CD14-positive monocyte (primary cell): Measurements from ENCODE around the gene FREM3. TPM values are rescaled to one million over a fixed set of nuclear protein-coding genes. Genes with fewer than 3 reads are reported as not detected.
"Not testable (repeated sequence)": the region's sequence is repeated elsewhere in the genome, so short reads cannot be mapped to it uniquely, and the experiment has no call there.

ENCODE experiments used
- DNase-seq, 3 donors: peaks; one replicate each; pipeline ENCODE4 v3.0.0-alpha.2; 2011 to 2022
- H2AFZ ChIP-seq: 2 replicates; pipeline ENCODE4 v1.6.0; 2012; ENCODE audit warnings: mild to moderate bottlenecking, low read depth, low read length, inconsistent platforms; ENCODE audit not compliant: insufficient read depth, poor library complexity, severe bottlenecking
- H3K27ac ChIP-seq, 2 donors: 1 replicate in 1 of 2; 2 replicates in 1 of 2; pipeline ENCODE4 v1.5.1; 2012 to 2013; ENCODE audit warnings: low read length in 2 of 2, control low read depth in 1 of 2, inconsistent platforms in 1 of 2, low read depth in 1 of 2, mild to moderate bottlenecking in 1 of 2
- H3K27me3 ChIP-seq, 2 donors: one replicate each; pipeline versions ENCODE4 v1.6.0 to v1.6.1; 2011 to 2013; ENCODE audit warnings: low read length in 2 of 2; ENCODE audit not compliant: control insufficient read depth in 2 of 2, insufficient read depth in 2 of 2
- H3K36me3 ChIP-seq, 2 donors: replicated peaks in 1 of 2; 1 replicate in 1 of 2; 2 replicates in 1 of 2; pipeline versions ENCODE4 v1.5.1 to v1.6.1; 2012 to 2013; ENCODE audit warnings: low read length in 2 of 2, control low read depth in 1 of 2, inconsistent platforms in 1 of 2, mild to moderate bottlenecking in 1 of 2; ENCODE audit not compliant: insufficient read depth in 2 of 2, control insufficient read depth in 1 of 2
- H3K4me1 ChIP-seq, 2 donors: 1 replicate in 1 of 2; 2 replicates in 1 of 2; pipeline versions ENCODE4 v1.5.1 to v1.6.1; 2012 to 2013; ENCODE audit warnings: low read length in 2 of 2, control low read depth in 1 of 2, inconsistent platforms in 1 of 2, mild to moderate bottlenecking in 1 of 2, moderate library complexity in 1 of 2; ENCODE audit not compliant: insufficient read depth in 2 of 2, control insufficient read depth in 1 of 2
- H3K4me2 ChIP-seq: replicated peaks from 2 replicates; pipeline ENCODE3; 2012; ENCODE audit warnings: low read length, moderate library complexity, mild to moderate bottlenecking; ENCODE audit not compliant: poor library complexity, severe bottlenecking; ENCODE audit errors: extremely low read depth
- H3K4me3 ChIP-seq, 3 experiments: fragments of 200-600 bp in 1 of 3; sonication (generic) in 1 of 3; replicated peaks in 1 of 3; 1 replicate in 2 of 3; 2 replicates in 1 of 3; pipeline ENCODE4 v1.5.1; 2011 to 2013; ENCODE audit warnings: low read length in 3 of 3, mild to moderate bottlenecking in 3 of 3, control low read depth in 2 of 3, low read depth in 2 of 3, inconsistent platforms in 1 of 3, moderate library complexity in 1 of 3
- H3K79me2 ChIP-seq: 2 replicates; pipeline ENCODE4 v1.6.0; 2012; ENCODE audit warnings: mild to moderate bottlenecking, control low read depth, inconsistent platforms, low read length, moderate library complexity; ENCODE audit not compliant: insufficient read depth
- H3K9ac ChIP-seq: 2 replicates; pipeline ENCODE4 v1.6.0; 2017; ENCODE audit warnings: low read length, mild to moderate bottlenecking; ENCODE audit not compliant: insufficient read depth, poor library complexity, severe bottlenecking
- H3K9me3 ChIP-seq, 2 donors: replicated peaks in 1 of 2; 1 replicate in 1 of 2; 2 replicates in 1 of 2; pipeline versions ENCODE4 v1.5.1 to v1.6.1; 2012 to 2013; ENCODE audit warnings: low read length in 2 of 2, control low read depth in 1 of 2; ENCODE audit not compliant: control insufficient read depth in 1 of 2, insufficient read depth in 1 of 2
- H4K20me1 ChIP-seq: 2 replicates; pipeline ENCODE4 v1.6.0; 2012; ENCODE audit warnings: mild to moderate bottlenecking, low read length, control low read depth, moderate library complexity; ENCODE audit not compliant: insufficient read depth
- H3K27ac Mint-ChIP-seq, 7 donors: one replicate each; pipeline ENCODE4 v1.8.0; 2020; ENCODE audit warnings: mild to moderate bottlenecking in 7 of 7, mixed read lengths in 7 of 7, moderate library complexity in 6 of 7, inconsistent platforms in 2 of 7
- H3K27me3 Mint-ChIP-seq, 3 donors: one replicate each; pipeline ENCODE4 v1.8.0; 2021 to 2022; ENCODE audit warnings: low read depth in 3 of 3, mild to moderate bottlenecking in 3 of 3, mixed read lengths in 3 of 3, moderate library complexity in 3 of 3, inconsistent platforms in 1 of 3
- H3K36me3 Mint-ChIP-seq, 2 donors: one replicate each; pipeline ENCODE4 v1.8.0; 2020; ENCODE audit warnings: mixed read lengths in 2 of 2, inconsistent platforms in 1 of 2, mild to moderate bottlenecking in 1 of 2
- H3K4me1 Mint-ChIP-seq: one replicate; pipeline ENCODE4 v1.8.0; 2020; ENCODE audit warnings: mild to moderate bottlenecking, mixed read lengths
- H3K4me3 Mint-ChIP-seq, 2 donors: one replicate each; pipeline ENCODE4 v1.8.0; 2020; ENCODE audit warnings: mild to moderate bottlenecking in 2 of 2, mixed read lengths in 2 of 2, moderate library complexity in 1 of 2
- H3K9me3 Mint-ChIP-seq, 7 donors: one replicate each; pipeline ENCODE4 v1.8.0; 2020 to 2022; ENCODE audit warnings: mixed read lengths in 7 of 7, mild to moderate bottlenecking in 6 of 7, moderate library complexity in 6 of 7, inconsistent platforms in 2 of 7
- WGBS: methylation state at CpG from one replicate; pipeline ENCODE4 v1.1.5; 2013; ENCODE audit warnings: missing lambda C conversion rate; ENCODE audit not compliant: insufficient coverage; 5-methylcytosine and 5-hydroxymethylcytosine counted together
- intact Hi-C, 2 donors: fragments of 100-400 bp; cut with micrococcal nuclease; formaldehyde crosslinking; loops; one replicate each; pipeline versions ENCODE4 v1.15.0 to v1.15.1; 2023
- polyA plus RNA-seq, 3 donors: library from polyadenylated mRNA; depleted of rRNA in 1 of 3; unstranded in 2 of 3; stranded (reverse) in 1 of 3; fragments of 300-500 nt in 2 of 3; fragments of >200 nt in 1 of 3; fragmentation: Illumina TruSeq in 2 of 3; gene quantifications; 1 replicate in 2 of 3; 2 replicates in 1 of 3; pipeline ENCODE4 v1.2.3, GENCODE V29; 2012 to 2021
- TF ChIP-seq, protein P1 (sequence below): fragments of 200-600 bp; IDR thresholded peaks from one replicate; pipeline ENCODE4 v1.8.0; 2022; ENCODE audit warnings: antibody characterized with exemption, mild to moderate bottlenecking

The FREM3 gene
- polyA plus RNA-seq, 3 donors = not detected

DNA sequence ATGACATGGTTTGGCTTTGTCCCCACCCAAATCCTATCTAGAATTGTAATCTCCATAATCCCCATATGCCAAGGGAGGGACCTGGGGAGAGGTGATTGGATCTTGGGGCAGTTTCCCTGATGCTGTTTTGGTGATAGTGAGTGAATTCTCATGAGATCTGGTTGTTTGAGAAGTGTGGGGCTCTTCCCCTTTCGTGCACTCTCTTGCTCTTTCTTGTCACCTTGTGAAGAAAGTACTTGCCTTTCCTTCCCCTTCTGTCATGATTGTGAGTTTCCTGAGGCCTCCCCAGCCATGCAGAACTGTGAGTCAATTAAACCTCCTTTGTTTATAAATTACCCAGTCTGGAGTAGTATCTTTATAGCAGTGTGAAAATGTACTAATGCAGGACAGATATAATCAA is 36.4 kb upstream of the FREM3 start:
- Mint-ChIP-seq H3K9me3 (peaks cover 0 to 6% (median 5%) of the 10 kb centered on the region in 7 donors), H3K4me1 (peaks cover 3% of the 10 kb centered on the region), H3K4me3 (no peak overlapping the region), H3K27ac (no peak overlapping the region), H3K36me3 (no peaks in the 10 kb centered on the region), H3K27me3 (no peaks in the 10 kb centered on the region)
- H3K4me1 ChIP-seq = no peaks in the 10 kb centered on the region
- no peak overlapping the region for H3K4me3 ChIP-seq
- no peaks in the 10 kb centered on the region for H4K20me1 ChIP-seq
- no peaks in the 10 kb centered on the region for H3K9me3 ChIP-seq
- WGBS = no CpG with 5 or more reads among the region's 1 CpG
- H3K4me2 ChIP-seq = no peak overlapping the region
- DNase-seq = no peak
- no peaks in the 10 kb centered on the region for H3K79me2 ChIP-seq
- no peak overlapping the region for H3K27ac ChIP-seq
- H3K9ac ChIP-seq = no peak overlapping the region
- TF ChIP-seq, protein P1, sequence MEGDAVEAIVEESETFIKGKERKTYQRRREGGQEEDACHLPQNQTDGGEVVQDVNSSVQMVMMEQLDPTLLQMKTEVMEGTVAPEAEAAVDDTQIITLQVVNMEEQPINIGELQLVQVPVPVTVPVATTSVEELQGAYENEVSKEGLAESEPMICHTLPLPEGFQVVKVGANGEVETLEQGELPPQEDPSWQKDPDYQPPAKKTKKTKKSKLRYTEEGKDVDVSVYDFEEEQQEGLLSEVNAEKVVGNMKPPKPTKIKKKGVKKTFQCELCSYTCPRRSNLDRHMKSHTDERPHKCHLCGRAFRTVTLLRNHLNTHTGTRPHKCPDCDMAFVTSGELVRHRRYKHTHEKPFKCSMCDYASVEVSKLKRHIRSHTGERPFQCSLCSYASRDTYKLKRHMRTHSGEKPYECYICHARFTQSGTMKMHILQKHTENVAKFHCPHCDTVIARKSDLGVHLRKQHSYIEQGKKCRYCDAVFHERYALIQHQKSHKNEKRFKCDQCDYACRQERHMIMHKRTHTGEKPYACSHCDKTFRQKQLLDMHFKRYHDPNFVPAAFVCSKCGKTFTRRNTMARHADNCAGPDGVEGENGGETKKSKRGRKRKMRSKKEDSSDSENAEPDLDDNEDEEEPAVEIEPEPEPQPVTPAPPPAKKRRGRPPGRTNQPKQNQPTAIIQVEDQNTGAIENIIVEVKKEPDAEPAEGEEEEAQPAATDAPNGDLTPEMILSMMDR = no peak
- H3K27me3 ChIP-seq = no peaks in the 10 kb centered on the region
- no peaks in the 10 kb centered on the region for H3K36me3 ChIP-seq
- intact Hi-C loops = no loop called here
- no peak overlapping the region for H2AFZ ChIP-seq

GRCh38 chr4:143736061-143736460 is 35.6 kb upstream of the FREM3 start:
- H3K9me3 Mint-ChIP-seq, H3K4me2 ChIP-seq, H3K27ac Mint-ChIP-seq, H3K36me3 Mint-ChIP-seq, H3K9me3 ChIP-seq, H3K79me2 ChIP-seq, H3K4me3 Mint-ChIP-seq, H4K20me1 ChIP-seq, intact Hi-C loops, H3K4me1 Mint-ChIP-seq, H2AFZ ChIP-seq, H3K4me3 ChIP-seq, H3K27ac ChIP-seq, DNase-seq, H3K9ac ChIP-seq, H3K4me1 ChIP-seq, H3K27me3 Mint-ChIP-seq, H3K27me3 ChIP-seq, H3K36me3 ChIP-seq: not testable (repeated sequence)
- WGBS = no CpG with 5 or more reads among the region's 6 CpGs
